ENCODE results near the gene DENND5B.
"Not testable (repeated sequence)": the region's sequence is repeated elsewhere in the genome, so short reads cannot be mapped to it uniquely, and the experiment has no call there.

The DENND5B gene

GRCh38 chr12:31590642-31591379 lies at the start of gene DENND5B:
TSS of gene DENND5B (minus strand) at chr12:31591136. CDS start at chr12:31590832, 304 bp downstream.
- DNase-seq, result peak; percentile 23 to 39

- no peak for DNase-seq
Measured at GRCh38 chr12:31634620-31635019, 43.7 kb upstream of the DENND5B start.

GRCh38 chr12:31633464-31633863 lies 42.5 kb upstream of the DENND5B start:
- no peak for DNase-seq

- DNase-seq, result no peak
Measured at GRCh38 chr12:31631809-31632208, 40.9 kb upstream of the DENND5B start.

GRCh38 chr12:31631023-31631724 lies 40.2 kb upstream of the DENND5B start:
- no peak for DNase-seq

GRCh38 chr12:31629756-31630732 lies 39.1 kb upstream of the DENND5B start:
- DNase-seq, result no peak

- DNase-seq, result no peak
Measured at GRCh38 chr12:31627456-31628054, 36.6 kb upstream of the DENND5B start.

- no peak for DNase-seq
Measured at GRCh38 chr12:31626270-31626995, 35.5 kb upstream of the DENND5B start.

GRCh38 chr12:31622038-31622437 lies 31.1 kb upstream of the DENND5B start:
- no peak for DNase-seq

GRCh38 chr12:31620311-31620710 lies 29.4 kb upstream of the DENND5B start:
- DNase-seq, result no peak

- DNase-seq, result no peak
Measured at GRCh38 chr12:31618228-31619025, 27.5 kb upstream of the DENND5B start.

GRCh38 chr12:31612819-31613218 lies 21.9 kb upstream of the DENND5B start:
- no peak for DNase-seq

- not testable (repeated sequence) for DNase-seq
Measured at GRCh38 chr12:31608299-31608698, 17.4 kb upstream of the DENND5B start.

- DNase-seq, result no peak
Measured at GRCh38 chr12:31605531-31605930, 14.6 kb upstream of the DENND5B start.

- DNase-seq, result no peak
Measured at GRCh38 chr12:31603546-31604009, 12.6 kb upstream of the DENND5B start.

- no peak for DNase-seq
Measured at GRCh38 chr12:31600750-31601149, 9.8 kb upstream of the DENND5B start.

GRCh38 chr12:31600252-31600651 lies 9.3 kb upstream of the DENND5B start:
- no peak for DNase-seq

GRCh38 chr12:31599053-31599452 lies 8.1 kb upstream of the DENND5B start:
- DNase-seq, result no peak

GRCh38 chr12:31597066-31597465 lies 6.1 kb upstream of the DENND5B start:
- no peak for DNase-seq

GRCh38 chr12:31594681-31595080 lies 3.7 kb upstream of the DENND5B start:
- no peak for DNase-seq

- DNase-seq, result no peak
Measured at GRCh38 chr12:31591380-31591901, 505 bp upstream of the DENND5B start.

Data from stimulated activated CD4-positive, alpha-beta T cell treated with anti-CD3 and anti-CD28 coated beads, Interleukin-2, amount 100 ng/mL, for 24 hours (primary cell).